ENCODE measurements around the gene ENTPD3. TPM values are rescaled to one million over a fixed set of nuclear protein-coding genes. Genes with fewer than 3 reads are reported as not detected.

The ENTPD3 gene
- total RNA-seq = not detected in 2 replicates
- not detected for total RNA-seq (2013)
- polyA plus RNA-seq = not detected in 2 replicates
- not detected in 2 replicates for polyA minus RNA-seq

GRCh38 chr3:40387001-40387894 is at the start of gene ENTPD3:
Gene ENTPD3, plus strand, starts transcription at chr3:40387184. Its CDS starts 874 bp downstream, at chr3:40388058.
- 11% methylated on average over 41 of the region's 49 CpGs for WGBS (ENCODE audit: insufficient coverage)
- peaks cover 0 to 6% (median 0%) of the 10 kb centered on the region in 3 donors for H3K9me3 ChIP-seq (ENCODE audit: control extremely low read depth in 1 of 3, control insufficient read depth in 2 of 3, insufficient read depth in 1 of 3, low read length in 2 of 3)
- peaks cover 0 to 33% (median 22%) of the 10 kb centered on the region in 4 experiments for H3K27me3 ChIP-seq (replicated peaks in 1 of 4; ENCODE audit: control extremely low read depth in 1 of 4, control insufficient read depth in 3 of 4, insufficient read depth in 4 of 4, low read length in 3 of 4)
- H3K36me3 ChIP-seq (replicated peaks in 1 of 2; ENCODE audit: control extremely low read depth in 1 of 2, control insufficient read depth in 1 of 2, extremely low read depth in 1 of 2, insufficient read depth in 2 of 2, low read length in 1 of 2) = no peaks in the 10 kb centered on the region
- no peak for TF ChIP-seq EZH2 (IDR thresholded peaks at IDR 0.05; ENCODE audit: borderline replicate concordance, insufficient read depth, low read depth, low read length, poor library complexity, severe bottlenecking)
- TF ChIP-seq CTCF (IDR thresholded peaks at IDR 0.05) = no peak
- H3K27ac ChIP-seq (ENCODE audit: low read length in 2 of 2) = no peak within 1 kb of the TSS
- DNase-seq (peak; percentile 33), ATAC-seq (ENCODE audit: low read depth) (peak; percentile 53)
- peaks cover 6% of the 10 kb centered on the region for H3K4me1 Mint-ChIP-seq
- peak within 1 kb of the TSS; percentile 49 for H2AFZ ChIP-seq (ENCODE audit: insufficient read depth, low read depth, low read length, poor library complexity, severe bottlenecking)
- H3K4me3 Mint-ChIP-seq = peak within 1 kb of the TSS; percentile 73
- ChIA-PET POLR2A (no interaction called here), CTCF (no interaction called here)
- intact Hi-C loops (cut with micrococcal nuclease) = no loop called here
- peak within 1 kb of the TSS; percentile 47 for H3K9ac ChIP-seq (ENCODE audit: low read length)
- H3K79me2 ChIP-seq (ENCODE audit: control insufficient read depth, insufficient read depth, low read length) = no peaks in the 10 kb centered on the region
- no peaks in the 10 kb centered on the region for H3K9me3 Mint-ChIP-seq (ENCODE audit: insufficient read depth)
- peaks cover 5 to 8% of the 10 kb centered on the region in 2 donors for H3K4me1 ChIP-seq (ENCODE audit: control insufficient read depth in 2 of 2, insufficient read depth in 2 of 2, low read length in 2 of 2)
- H3K4me2 ChIP-seq (replicated peaks; ENCODE audit: low read depth, low read length, poor library complexity, severe bottlenecking) = peak within 1 kb of the TSS; percentile 71
- H3K4me3 ChIP-seq (ENCODE audit: control extremely low read depth in 1 of 5, extremely low read depth in 1 of 5, insufficient read depth in 1 of 5, low read depth in 2 of 5, low read length in 4 of 5) = peak within 1 kb of the TSS in 3 of 5 experiments; percentile 12 to 26 (median 17)
- no peaks in the 10 kb centered on the region for H4K20me1 ChIP-seq (ENCODE audit: control insufficient read depth, insufficient read depth, low read length, poor library complexity, severe bottlenecking)
- H3K27me3 Mint-ChIP-seq = peaks cover 49% of the 10 kb centered on the region
- H3K27ac Mint-ChIP-seq = no peak within 1 kb of the TSS

- H3K9ac ChIP-seq (ENCODE audit: low read length) = no peak overlapping the region
- H3K27ac ChIP-seq (ENCODE audit: low read length in 2 of 2) = no peak overlapping the region
- TF ChIP-seq EZH2 (IDR thresholded peaks at IDR 0.05; ENCODE audit: borderline replicate concordance, insufficient read depth, low read depth, low read length, poor library complexity, severe bottlenecking) = no peak
- no peak for TF ChIP-seq CTCF (IDR thresholded peaks at IDR 0.05)
- no peaks in the 10 kb centered on the region for H4K20me1 ChIP-seq (ENCODE audit: control insufficient read depth, insufficient read depth, low read length, poor library complexity, severe bottlenecking)
- no peaks in the 10 kb centered on the region for H3K36me3 ChIP-seq (replicated peaks in 1 of 2; ENCODE audit: control extremely low read depth in 1 of 2, control insufficient read depth in 1 of 2, extremely low read depth in 1 of 2, insufficient read depth in 2 of 2, low read length in 1 of 2)
- no peak for ATAC-seq (ENCODE audit: low read depth)
- Mint-ChIP-seq H3K9me3 (ENCODE audit: insufficient read depth) (no peaks in the 10 kb centered on the region), H3K4me3 (no peak overlapping the region), H3K27me3 (peaks cover 19% of the 10 kb centered on the region), H3K4me1 (no peaks in the 10 kb centered on the region), H3K27ac (no peak overlapping the region)
- no peak overlapping the region for H2AFZ ChIP-seq (ENCODE audit: insufficient read depth, low read depth, low read length, poor library complexity, severe bottlenecking)
- H3K4me1 ChIP-seq (ENCODE audit: control insufficient read depth in 2 of 2, insufficient read depth in 2 of 2, low read length in 2 of 2) = no peaks in the 10 kb centered on the region
- H3K79me2 ChIP-seq (ENCODE audit: control insufficient read depth, insufficient read depth, low read length) = no peaks in the 10 kb centered on the region
- H3K9me3 ChIP-seq (ENCODE audit: control extremely low read depth in 1 of 3, control insufficient read depth in 2 of 3, insufficient read depth in 1 of 3, low read length in 2 of 3) = no peaks in the 10 kb centered on the region
- ChIA-PET CTCF (interaction anchor here (1.4 kb wide), 1 partner anchor 12 kb away, joined by 5 read pairs; no protein-coding TSS in a partner anchor), POLR2A (no interaction called here)
- H3K4me3 ChIP-seq (ENCODE audit: control extremely low read depth in 1 of 5, extremely low read depth in 1 of 5, insufficient read depth in 1 of 5, low read depth in 2 of 5, low read length in 4 of 5) = no peak overlapping the region
- no peaks in the 10 kb centered on the region for H3K27me3 ChIP-seq (replicated peaks in 1 of 4; ENCODE audit: control extremely low read depth in 1 of 4, control insufficient read depth in 3 of 4, insufficient read depth in 4 of 4, low read length in 3 of 4)
- no peak for DNase-seq
- no CpG with 5 or more reads among the region's 1 CpG for WGBS (ENCODE audit: insufficient coverage)
- intact Hi-C loops (cut with micrococcal nuclease) = no loop called here
- H3K4me2 ChIP-seq (replicated peaks; ENCODE audit: low read depth, low read length, poor library complexity, severe bottlenecking) = no peak overlapping the region
Observed at GRCh38 chr3:40339871-40340270, 47.1 kb upstream of the ENTPD3 start.
